ENCODE measurements around the gene EVC2.

- TF ChIP-seq CTCF (conservative IDR thresholded peaks at IDR 0.05; ENCODE audit: low read length): no peak
- no peak for TF ChIP-seq EZH2phosphoT487 (IDR thresholded peaks at IDR 0.05; ENCODE audit: borderline replicate concordance)
These were observed 24.8 kb downstream of the EVC2 start for GRCh38 chr4:5683566-5683965.
